Lower leg skin (tissue), 3 donors: ENCODE results near the gene GRIK4.

Experiments used
- POLR2A ChIP-seq, 2 donors: fragments of 450-650 bp; IDR thresholded peaks; one replicate each; pipeline ENCODE4 v1.6.1; 2016 to 2017; ENCODE audit warnings: antibody characterized with exemption in 2 of 2, mild to moderate bottlenecking in 1 of 2, moderate library complexity in 1 of 2
- TF ChIP-seq, protein P1 (sequence below), 3 donors: fragments of 450-650 bp; IDR thresholded peaks; one replicate each; pipeline ENCODE4 v1.5.1; 2016; ENCODE audit warnings: antibody characterized with exemption in 3 of 3, mild to moderate bottlenecking in 3 of 3, moderate library complexity in 2 of 3

DNA sequence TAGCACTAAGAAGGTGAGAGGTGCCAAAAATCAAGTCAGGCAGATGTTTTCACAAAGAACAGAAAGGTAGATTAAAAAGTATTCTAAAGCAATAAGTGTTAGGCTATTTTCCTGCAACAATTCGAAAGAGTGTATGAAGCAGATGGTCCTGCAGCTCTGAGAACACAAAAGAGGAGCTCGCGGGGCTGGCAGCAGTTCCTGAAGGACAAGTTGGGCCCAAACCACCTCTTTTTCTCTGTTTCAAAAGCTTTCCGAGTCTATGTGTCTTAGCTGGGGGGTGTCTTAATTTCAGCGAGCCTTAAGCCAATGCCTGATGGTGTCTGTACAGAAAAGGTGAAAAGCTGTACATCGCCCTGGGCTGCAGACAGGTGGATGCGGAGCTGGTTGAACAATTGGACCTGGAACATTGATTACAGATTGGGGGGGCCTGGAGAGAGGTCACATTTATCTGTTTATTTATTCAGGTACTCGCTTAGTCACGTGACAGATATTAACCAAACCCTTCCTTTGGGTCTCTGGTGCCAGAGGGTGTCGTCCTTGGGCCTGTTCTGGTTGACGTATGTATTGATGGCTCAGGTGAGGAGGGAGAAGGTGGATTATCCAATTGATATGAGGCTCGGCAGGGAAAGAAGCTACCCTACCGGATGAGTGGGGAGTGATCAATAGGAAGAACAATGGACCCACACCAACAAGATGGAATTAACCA, 24.7 kb downstream of the GRIK4 start:
- TF ChIP-seq, protein P1, sequence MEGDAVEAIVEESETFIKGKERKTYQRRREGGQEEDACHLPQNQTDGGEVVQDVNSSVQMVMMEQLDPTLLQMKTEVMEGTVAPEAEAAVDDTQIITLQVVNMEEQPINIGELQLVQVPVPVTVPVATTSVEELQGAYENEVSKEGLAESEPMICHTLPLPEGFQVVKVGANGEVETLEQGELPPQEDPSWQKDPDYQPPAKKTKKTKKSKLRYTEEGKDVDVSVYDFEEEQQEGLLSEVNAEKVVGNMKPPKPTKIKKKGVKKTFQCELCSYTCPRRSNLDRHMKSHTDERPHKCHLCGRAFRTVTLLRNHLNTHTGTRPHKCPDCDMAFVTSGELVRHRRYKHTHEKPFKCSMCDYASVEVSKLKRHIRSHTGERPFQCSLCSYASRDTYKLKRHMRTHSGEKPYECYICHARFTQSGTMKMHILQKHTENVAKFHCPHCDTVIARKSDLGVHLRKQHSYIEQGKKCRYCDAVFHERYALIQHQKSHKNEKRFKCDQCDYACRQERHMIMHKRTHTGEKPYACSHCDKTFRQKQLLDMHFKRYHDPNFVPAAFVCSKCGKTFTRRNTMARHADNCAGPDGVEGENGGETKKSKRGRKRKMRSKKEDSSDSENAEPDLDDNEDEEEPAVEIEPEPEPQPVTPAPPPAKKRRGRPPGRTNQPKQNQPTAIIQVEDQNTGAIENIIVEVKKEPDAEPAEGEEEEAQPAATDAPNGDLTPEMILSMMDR (IDR thresholded peaks at IDR 0.05): no peak
- TF ChIP-seq POLR2A (IDR thresholded peaks at IDR 0.05): no peak
